Mucosa of stomach (tissue), 1 donor: ENCODE data around the gene KCNE4.

Experiments
- H3K27me3 ChIP-seq: one replicate; pipeline ENCODE4 v1.7.0; 2013; ENCODE audit warnings: mild to moderate bottlenecking, low read length; ENCODE audit not compliant: control insufficient read depth, insufficient read depth
- H3K36me3 ChIP-seq: one replicate; pipeline ENCODE4 v1.7.0; 2013; ENCODE audit warnings: low read length; ENCODE audit not compliant: control insufficient read depth, insufficient read depth
- H3K4me1 ChIP-seq: one replicate; pipeline ENCODE4 v1.7.0; 2013; ENCODE audit warnings: mild to moderate bottlenecking, low read length; ENCODE audit not compliant: control insufficient read depth, insufficient read depth
- H3K4me3 ChIP-seq: one replicate; pipeline ENCODE4 v1.7.0; 2013; ENCODE audit warnings: low read length
- H3K9ac ChIP-seq: one replicate; pipeline ENCODE4 v1.7.0; 2013; ENCODE audit warnings: mild to moderate bottlenecking, low read length, moderate library complexity
- H3K9me3 ChIP-seq: one replicate; pipeline ENCODE4 v1.7.0; 2013; ENCODE audit warnings: mild to moderate bottlenecking, low read length, moderate library complexity; ENCODE audit not compliant: control insufficient read depth
- donor health status: Pancreatic carcinoma.

KCNE4 gene

DNA sequence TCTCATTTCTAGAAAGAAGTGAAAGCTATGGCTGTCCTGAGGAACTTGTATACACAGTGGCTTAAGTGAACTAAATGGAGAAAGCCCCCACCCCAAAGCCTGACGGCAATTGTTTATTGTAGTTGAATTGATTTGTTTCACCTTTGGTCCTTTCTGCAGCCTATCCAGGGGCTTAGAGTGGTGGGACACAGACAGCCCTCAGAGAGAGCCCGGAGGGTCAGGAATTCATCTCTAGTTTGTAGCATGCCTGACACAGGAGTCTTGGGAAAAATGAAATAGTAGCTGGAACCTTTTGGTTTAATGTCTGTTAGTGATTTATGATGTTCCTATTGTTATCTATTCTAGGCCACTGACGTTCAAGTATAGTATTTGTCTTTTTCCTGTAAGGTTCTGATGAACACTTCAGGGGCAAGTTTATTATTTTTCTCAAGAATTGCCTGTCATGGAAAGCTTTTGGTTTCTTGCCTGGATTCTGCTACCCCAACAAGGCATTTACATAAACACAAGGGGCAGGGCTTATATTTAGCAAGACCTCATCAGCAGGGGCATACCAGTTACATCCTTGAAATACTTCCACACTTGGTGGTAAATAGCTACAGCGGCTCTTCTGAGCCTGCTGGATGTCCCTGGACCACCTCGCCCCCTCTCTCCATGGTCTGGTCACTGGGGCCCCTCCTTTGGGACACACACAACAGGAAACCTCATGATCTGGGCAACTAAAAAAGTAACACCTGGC is 44.4 kb downstream of the KCNE4 start:
- Histone ChIP-seq H3K4me3 (no peak overlapping the region), H3K36me3 (no peaks in the 10 kb centered on the region), H3K27me3 (no peaks in the 10 kb centered on the region), H3K9me3 (no peaks in the 10 kb centered on the region), H3K4me1 (peaks cover 14% of the 10 kb centered on the region), H3K9ac (no peak overlapping the region)

DNA sequence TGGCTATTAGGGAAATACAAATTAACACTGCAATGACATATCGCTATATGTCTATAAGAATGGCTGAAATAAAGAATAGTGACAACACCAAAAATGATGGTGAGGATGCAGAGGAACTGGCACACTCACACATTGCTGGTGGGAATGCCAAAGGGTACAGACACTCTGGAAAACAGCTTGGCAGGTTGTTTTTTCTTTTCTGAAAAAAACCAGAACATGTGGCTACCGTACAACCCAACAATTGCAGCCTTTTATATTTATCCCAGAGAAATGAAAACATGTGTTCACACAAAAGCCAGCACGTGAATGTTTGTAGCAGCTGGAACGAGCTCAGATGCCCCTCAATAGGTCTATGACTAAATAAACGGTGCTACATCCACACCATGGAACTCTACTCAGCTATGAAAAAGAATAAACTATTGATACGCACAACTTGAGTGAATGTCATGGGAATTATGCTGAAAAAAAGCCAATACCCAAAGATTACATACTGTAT is 45.9 kb downstream of the KCNE4 start:
- Histone ChIP-seq H3K27me3 (no peaks in the 10 kb centered on the region), H3K4me1 (peaks cover 19% of the 10 kb centered on the region), H3K9me3 (no peaks in the 10 kb centered on the region), H3K9ac (no peak overlapping the region), H3K36me3 (no peaks in the 10 kb centered on the region), H3K4me3 (no peak overlapping the region)

DNA sequence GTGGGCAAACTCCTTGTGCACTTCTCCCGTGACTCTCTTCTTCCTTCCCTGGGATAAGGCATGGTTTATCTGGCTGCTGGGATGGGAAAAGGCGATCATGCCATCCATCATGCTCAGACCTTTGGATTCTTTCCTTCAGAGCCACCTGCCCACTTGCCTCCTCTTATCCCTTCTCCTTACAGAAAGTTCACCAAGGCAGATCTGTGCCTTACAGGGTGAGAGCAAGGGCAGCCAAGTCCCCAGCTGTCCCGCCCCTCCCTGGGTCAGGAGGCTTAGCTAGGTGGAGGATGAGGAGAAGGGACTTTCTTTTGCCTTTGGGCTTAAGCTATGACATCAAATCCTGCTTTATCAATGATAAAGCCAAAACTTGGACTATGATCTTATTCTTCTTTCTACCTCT is 47.6 kb downstream of the KCNE4 start:
- H3K4me3 ChIP-seq = no peak overlapping the region
- H3K27me3 ChIP-seq = no peaks in the 10 kb centered on the region
- H3K36me3 ChIP-seq = no peaks in the 10 kb centered on the region
- H3K4me1 ChIP-seq = peaks cover 19% of the 10 kb centered on the region
- H3K9me3 ChIP-seq = no peaks in the 10 kb centered on the region
- H3K9ac ChIP-seq = no peak overlapping the region

DNA sequence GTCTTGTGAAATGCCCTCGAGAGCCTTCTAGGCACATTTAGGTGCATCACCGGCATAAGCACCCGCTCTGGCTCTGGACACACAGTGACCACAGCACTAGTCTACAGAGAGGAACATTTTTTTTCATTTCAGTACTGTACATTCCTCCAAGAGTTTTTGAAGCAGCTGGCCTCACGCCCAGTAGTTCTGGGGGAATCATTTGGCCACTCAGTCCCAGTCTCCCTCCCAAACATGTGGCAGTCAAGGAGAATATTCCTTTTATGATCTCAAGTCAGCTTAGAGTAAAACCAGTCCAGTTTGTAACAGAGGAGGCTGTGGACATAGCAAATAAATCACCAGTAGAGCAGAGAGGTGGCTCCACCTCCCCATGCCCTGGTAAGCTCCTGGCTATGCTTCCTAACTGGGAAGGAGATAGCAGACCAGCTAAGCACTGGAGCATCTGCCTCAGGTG is 48.1 kb downstream of the KCNE4 start:
- Histone ChIP-seq H3K9ac (no peak overlapping the region), H3K36me3 (no peaks in the 10 kb centered on the region), H3K9me3 (no peaks in the 10 kb centered on the region), H3K27me3 (no peaks in the 10 kb centered on the region), H3K4me1 (peaks cover 19% of the 10 kb centered on the region), H3K4me3 (no peak overlapping the region)

DNA sequence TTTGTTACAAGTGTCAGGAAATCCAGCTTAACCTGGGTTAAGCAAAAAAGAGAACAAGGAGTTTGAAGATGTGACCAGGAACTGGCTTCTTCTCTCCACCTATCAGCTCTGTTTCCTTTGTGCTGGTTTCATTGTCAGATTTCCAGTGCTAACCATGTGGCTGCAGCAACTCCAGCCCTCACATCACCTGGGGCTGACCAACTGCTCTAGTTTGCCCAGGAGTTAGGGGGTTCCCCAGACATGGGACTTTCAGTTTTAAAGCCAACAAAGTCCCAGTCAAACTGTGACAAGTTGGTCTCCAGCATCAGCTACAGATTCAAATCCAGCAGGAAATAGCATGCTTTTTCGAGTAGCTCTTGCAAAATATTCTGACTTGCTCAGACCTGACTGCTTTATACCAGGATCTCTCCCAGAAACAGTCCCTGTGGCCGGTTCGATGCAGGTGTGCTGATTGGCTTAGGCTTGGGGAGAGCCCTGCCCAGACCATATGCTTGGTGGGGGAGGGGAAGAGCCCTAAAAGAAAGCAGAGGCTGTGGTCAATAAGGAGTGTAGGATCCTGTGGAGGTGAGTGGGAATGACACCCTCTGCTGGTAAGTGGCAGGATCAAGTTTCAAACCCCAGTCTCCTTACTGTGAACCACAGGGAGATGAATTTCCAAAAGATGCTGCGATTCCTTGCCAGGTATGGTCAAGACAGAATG is 49.5 kb downstream of the KCNE4 start:
- no peaks in the 10 kb centered on the region for H3K27me3 ChIP-seq
- peak overlapping the region; percentile 13 for H3K9ac ChIP-seq
- no peaks in the 10 kb centered on the region for H3K36me3 ChIP-seq
- H3K4me3 ChIP-seq = no peak overlapping the region
- no peaks in the 10 kb centered on the region for H3K9me3 ChIP-seq
- peaks cover 19% of the 10 kb centered on the region for H3K4me1 ChIP-seq

DNA sequence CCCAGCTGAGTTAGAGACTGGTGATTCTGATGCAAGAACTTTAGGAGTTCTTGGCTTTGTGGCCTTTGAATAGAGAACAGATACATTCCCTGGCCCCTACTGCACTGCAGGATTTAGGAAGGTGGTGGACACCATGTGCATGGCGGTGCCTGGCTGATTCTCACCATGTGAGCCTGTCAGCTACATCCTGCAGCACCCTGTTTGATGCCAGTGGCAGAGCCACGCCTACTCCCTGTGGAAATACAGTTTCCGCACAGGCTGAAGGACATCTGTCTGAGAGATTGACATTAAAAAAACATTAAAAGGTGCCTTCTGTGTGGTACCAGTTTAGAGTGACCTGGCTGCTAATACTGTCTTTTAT is 50.0 kb downstream of the KCNE4 start:
- Histone ChIP-seq H3K9ac (no peak overlapping the region), H3K4me3 (no peak overlapping the region), H3K9me3 (no peaks in the 10 kb centered on the region), H3K4me1 (peaks cover 19% of the 10 kb centered on the region), H3K36me3 (no peaks in the 10 kb centered on the region), H3K27me3 (no peaks in the 10 kb centered on the region)

DNA sequence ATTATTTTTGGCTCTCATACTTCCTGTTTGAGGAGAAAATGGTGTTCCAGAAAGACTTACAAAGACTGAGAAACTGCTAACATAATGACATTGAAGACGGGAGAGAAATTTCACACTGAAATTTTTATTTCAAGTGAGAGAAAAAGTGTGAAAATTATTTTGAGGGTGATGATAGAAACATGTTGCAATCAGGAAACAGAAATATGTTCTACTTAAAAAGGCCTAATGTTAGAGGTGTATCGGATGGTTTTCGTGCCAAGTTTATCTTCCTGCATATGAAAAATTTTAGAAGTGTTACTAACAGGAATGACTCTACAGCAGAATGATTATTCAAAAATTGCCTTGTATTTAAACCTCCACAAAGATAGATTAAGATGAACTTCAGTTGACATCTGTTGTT is 50.5 kb downstream of the KCNE4 start:
- Histone ChIP-seq H3K36me3 (no peaks in the 10 kb centered on the region), H3K9me3 (no peaks in the 10 kb centered on the region), H3K4me1 (peaks cover 19% of the 10 kb centered on the region), H3K9ac (no peak overlapping the region), H3K4me3 (no peak overlapping the region), H3K27me3 (no peaks in the 10 kb centered on the region)

DNA sequence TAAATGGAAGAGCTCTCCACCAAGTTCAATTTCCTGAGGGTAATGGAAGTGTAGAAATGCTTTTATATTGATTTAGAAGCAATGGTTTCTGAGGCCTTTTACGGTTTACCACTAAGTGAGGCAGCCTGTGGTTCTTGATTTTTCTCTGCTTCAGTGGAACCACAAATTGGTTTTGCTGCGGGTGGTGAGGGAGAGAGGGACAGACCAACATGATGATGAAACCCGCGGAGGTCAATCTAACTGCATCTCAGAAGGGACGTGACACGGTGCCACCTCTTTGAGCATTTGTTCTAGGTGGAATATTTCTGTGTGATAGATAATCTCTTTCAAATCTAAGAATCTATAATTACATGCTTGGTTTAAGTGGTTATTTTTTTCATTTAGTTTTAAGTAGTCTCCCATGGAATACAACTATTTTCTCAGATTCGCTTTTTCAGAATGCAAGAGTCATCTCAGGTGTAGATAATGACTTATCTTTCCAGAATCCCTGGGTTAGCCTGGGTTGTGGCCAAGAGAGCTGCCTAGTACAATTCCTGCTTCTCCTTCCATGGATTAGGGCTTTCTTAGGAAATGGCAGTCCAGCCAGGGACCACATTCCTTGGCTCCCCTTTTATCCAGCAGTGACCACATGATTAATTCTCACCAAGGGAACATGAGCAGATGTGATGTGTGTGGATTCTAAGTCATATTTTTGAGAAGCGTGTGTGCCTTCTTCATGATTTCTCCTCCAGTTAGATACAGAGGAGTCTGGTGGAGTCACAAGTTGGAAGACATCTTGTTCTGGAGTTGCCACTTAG is 52.5 kb downstream of the KCNE4 start:
- Histone ChIP-seq H3K4me3 (no peak overlapping the region), H3K4me1 (peaks cover 19% of the 10 kb centered on the region), H3K36me3 (no peaks in the 10 kb centered on the region), H3K9ac (no peak overlapping the region), H3K27me3 (no peaks in the 10 kb centered on the region), H3K9me3 (no peaks in the 10 kb centered on the region)
